GM18870 (cell line): Measurements from ENCODE around the gene NAT8L.
A peak's percentile ranks its signal among the peaks of the same experiment; 100 is the strongest.
"Not testable (repeated sequence)": the region's sequence is repeated elsewhere in the genome, so short reads cannot be mapped to it uniquely, and the experiment has no call there.

Experiments used
- ATAC-seq: cut with Tn5 transposase; IDR thresholded peaks from one replicate; pipeline ENCODE4 v1.9.1; 2021; ENCODE audit warnings: moderate library complexity; ENCODE audit not compliant: unreplicated experiment

NAT8L gene

GRCh38 chr4:2059046-2059725 is at the start of gene NAT8L:
TSS of gene NAT8L (plus strand) at chr4:2059327. CDS start at chr4:2059512, 185 bp downstream.
- no peak for ATAC-seq

- ATAC-seq: peak; percentile 15
Measured at GRCh38 chr4:2009651-2010233, 49.4 kb upstream of the NAT8L start.

GRCh38 chr4:2011583-2011982 is 47.5 kb upstream of the NAT8L start:
- no peak for ATAC-seq

- no peak for ATAC-seq
Measured at GRCh38 chr4:2015008-2015407, 44.1 kb upstream of the NAT8L start.

- not testable (repeated sequence) for ATAC-seq
Measured at GRCh38 chr4:2021358-2022018, 37.6 kb upstream of the NAT8L start.

- ATAC-seq: no peak
Measured at GRCh38 chr4:2024683-2025082, 34.4 kb upstream of the NAT8L start.

GRCh38 chr4:2025817-2026216 is 33.3 kb upstream of the NAT8L start:
- no peak for ATAC-seq

GRCh38 chr4:2027120-2027519 is 32.0 kb upstream of the NAT8L start:
- ATAC-seq: not testable (repeated sequence)

- ATAC-seq: not testable (repeated sequence)
Measured at GRCh38 chr4:2031161-2031560, 28.0 kb upstream of the NAT8L start.

GRCh38 chr4:2036327-2036726 is 22.8 kb upstream of the NAT8L start:
- ATAC-seq: no peak

GRCh38 chr4:2036866-2037265 is 22.3 kb upstream of the NAT8L start:
- ATAC-seq: no peak

GRCh38 chr4:2040391-2041238 is 18.5 kb upstream of the NAT8L start:
- no peak for ATAC-seq

- no peak for ATAC-seq
Measured at GRCh38 chr4:2041239-2042130, 17.6 kb upstream of the NAT8L start.

GRCh38 chr4:2042204-2042946 is 16.8 kb upstream of the NAT8L start:
- ATAC-seq: no peak

GRCh38 chr4:2042947-2043395 is 16.2 kb upstream of the NAT8L start:
- ATAC-seq: no peak

GRCh38 chr4:2043396-2044118 is 15.6 kb upstream of the NAT8L start:
- no peak for ATAC-seq

GRCh38 chr4:2044119-2044485 is 15.0 kb upstream of the NAT8L start:
- no peak for ATAC-seq

GRCh38 chr4:2044542-2045517 is 14.3 kb upstream of the NAT8L start:
- ATAC-seq: no peak
